Fibroblast of lung (primary cell): ENCODE data around the gene ZNF266.

Experiments used
- EZH2 ChIP-seq: IDR thresholded peaks from 2 replicates; pipeline ENCODE4 v1.5.1; 2012; ENCODE audit warnings: low read length, control low read depth, mild to moderate bottlenecking; ENCODE audit errors: missing control alignments
- TF ChIP-seq, protein P1 (sequence below), 2 donors: IDR thresholded peaks in 1 of 2; conservative IDR thresholded peaks in 1 of 2; 1 replicate in 1 of 2; 2 replicates in 1 of 2; pipeline ENCODE4 v1.5.1; 2011 to 2012; ENCODE audit warnings: low read length in 2 of 2, control low read depth in 1 of 2, inconsistent platforms in 1 of 2, low read depth in 1 of 2, mild to moderate bottlenecking in 1 of 2

GRCh38 chr19:9453953-9454352 lies 18.6 kb upstream of the ZNF266 start:
- TF ChIP-seq, protein P1, sequence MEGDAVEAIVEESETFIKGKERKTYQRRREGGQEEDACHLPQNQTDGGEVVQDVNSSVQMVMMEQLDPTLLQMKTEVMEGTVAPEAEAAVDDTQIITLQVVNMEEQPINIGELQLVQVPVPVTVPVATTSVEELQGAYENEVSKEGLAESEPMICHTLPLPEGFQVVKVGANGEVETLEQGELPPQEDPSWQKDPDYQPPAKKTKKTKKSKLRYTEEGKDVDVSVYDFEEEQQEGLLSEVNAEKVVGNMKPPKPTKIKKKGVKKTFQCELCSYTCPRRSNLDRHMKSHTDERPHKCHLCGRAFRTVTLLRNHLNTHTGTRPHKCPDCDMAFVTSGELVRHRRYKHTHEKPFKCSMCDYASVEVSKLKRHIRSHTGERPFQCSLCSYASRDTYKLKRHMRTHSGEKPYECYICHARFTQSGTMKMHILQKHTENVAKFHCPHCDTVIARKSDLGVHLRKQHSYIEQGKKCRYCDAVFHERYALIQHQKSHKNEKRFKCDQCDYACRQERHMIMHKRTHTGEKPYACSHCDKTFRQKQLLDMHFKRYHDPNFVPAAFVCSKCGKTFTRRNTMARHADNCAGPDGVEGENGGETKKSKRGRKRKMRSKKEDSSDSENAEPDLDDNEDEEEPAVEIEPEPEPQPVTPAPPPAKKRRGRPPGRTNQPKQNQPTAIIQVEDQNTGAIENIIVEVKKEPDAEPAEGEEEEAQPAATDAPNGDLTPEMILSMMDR (conservative IDR thresholded peaks at IDR 0.05 in 1 of 2, IDR thresholded peaks at IDR 0.05 in 1 of 2; ENCODE audit: low read depth in 1 of 2, low read length in 2 of 2), result no peak
- TF ChIP-seq EZH2, result no peak
